BJ (cell line): Measurements from ENCODE around the gene CRAMP1. TPM values are rescaled to one million over a fixed set of nuclear protein-coding genes. Genes with fewer than 3 reads are reported as not detected.
A peak's percentile ranks its signal among the peaks of the same experiment; 100 is the strongest.
"Not testable (repeated sequence)": the region's sequence is repeated elsewhere in the genome, so short reads cannot be mapped to it uniquely, and the experiment has no call there.

Experiments used
- CTCF ChIA-PET: fragments of 350-600 bp; formaldehyde crosslinking; extraction: SDS; loops from one replicate; lab custom pipeline; 2021; ENCODE audit warnings: antibody characterized with exemption, inconsistent platforms; lab: Yijun Ruan, JAX
- POLR2A ChIA-PET: fragments of 300-600 bp; sonication (Branson Sonifier 250); formaldehyde crosslinking; extraction: SDS; loops from one replicate; lab custom pipeline; 2021; ENCODE audit warnings: antibody characterized with exemption; lab: Charles Lee
- DNase-seq: peaks from one replicate; pipeline ENCODE4 v3.0.0-alpha.2; 2011; ENCODE audit warnings: low read depth
- H3K27me3 ChIP-seq: 2 replicates; pipeline ENCODE4 v1.6.0; 2011; ENCODE audit warnings: low read length; ENCODE audit not compliant: control insufficient read depth, insufficient read depth
- H3K36me3 ChIP-seq: 2 replicates; pipeline ENCODE4 v1.5.1; 2011; ENCODE audit warnings: low read length; ENCODE audit not compliant: control insufficient read depth, insufficient read depth
- H3K4me3 ChIP-seq: 2 replicates; pipeline ENCODE4 v1.5.1; 2011; ENCODE audit warnings: low read depth, mild to moderate bottlenecking, control low read depth, low read length
- CTCF ChIP-seq: IDR thresholded peaks from 2 replicates; pipeline ENCODE4 v1.5.1; 2011; ENCODE audit warnings: low read depth, mild to moderate bottlenecking, control low read depth, inconsistent platforms, low read length, moderate library complexity; ENCODE audit not compliant: insufficient read depth
- polyA plus RNA-seq: library from polyadenylated mRNA; depleted of rRNA; stranded (reverse); fragments of >200 nt; gene quantifications from 2 replicates; pipeline ENCODE4 v1.2.3, GENCODE V29; 2011

CRAMP1 gene
- polyA plus RNA-seq, 1 experiment, result 8.0 TPM

GRCh38 chr16:1713933-1714332 lies 101.8 kb downstream of the CRAMP1 start:
- CTCF ChIA-PET, result no interaction called here
- DNase-seq, result no peak
- POLR2A ChIA-PET, result no interaction called here
- Histone ChIP-seq H3K36me3 (peaks cover under 1% of the 10 kb centered on the region; the same call in 1 of the 2 replicates), H3K4me3 (no peak overlapping the region), H3K27me3 (no peaks in the 10 kb centered on the region)
- TF ChIP-seq CTCF, result no peak

GRCh38 chr16:1715220-1715619 lies 103.1 kb downstream of the CRAMP1 start:
- no peak for TF ChIP-seq CTCF
- POLR2A ChIA-PET, result no interaction called here
- no peak for DNase-seq
- no peaks in the 10 kb centered on the region for H3K36me3 ChIP-seq
- no peak overlapping the region for H3K4me3 ChIP-seq
- CTCF ChIA-PET, result interaction anchor here (0.6 to 1.1 kb wide), 2 partner anchors 9 to 72 kb away, joined by 3 read pairs; partner anchors contain the start of gene MAPK8IP3
- H3K27me3 ChIP-seq, result no peaks in the 10 kb centered on the region

- CTCF ChIA-PET, DNase-seq, POLR2A ChIA-PET, H3K36me3 ChIP-seq, H3K4me3 ChIP-seq, H3K27me3 ChIP-seq: not testable (repeated sequence)
Observed at GRCh38 chr16:1718236-1718635, 106.1 kb downstream of the CRAMP1 start.

- CTCF ChIA-PET, POLR2A ChIA-PET, H3K4me3 ChIP-seq, H3K27me3 ChIP-seq, DNase-seq, H3K36me3 ChIP-seq: not testable (repeated sequence)
Observed at GRCh38 chr16:1719559-1720229, 107.5 kb downstream of the CRAMP1 start.

GRCh38 chr16:1721372-1721771 lies 109.2 kb downstream of the CRAMP1 start:
- TF ChIP-seq CTCF, result no peak
- Histone ChIP-seq H3K27me3 (no peaks in the 10 kb centered on the region), H3K4me3 (no peak overlapping the region), H3K36me3 (peaks cover 5% of the 10 kb centered on the region)
- ChIA-PET POLR2A (no interaction called here), CTCF (interaction anchor here (0.6 to 0.7 kb wide), 2 partner anchors 358 to 438 kb away, joined by 3 read pairs; no protein-coding TSS in a partner anchor)
- no peak for DNase-seq

- peak; percentile 76 for TF ChIP-seq CTCF
- no peaks in the 10 kb centered on the region for H3K27me3 ChIP-seq
- H3K4me3 ChIP-seq, result no peak overlapping the region
- DNase-seq, result no peak
- CTCF ChIA-PET, result interaction anchor here (0.6 to 1.2 kb wide), 8 partner anchors 18 to 538 kb away, joined by 3 to 4 read pairs (median 3); partner anchors contain the start of genes JPT2, NUBP2 and SPSB3
- POLR2A ChIA-PET, result no interaction called here
- H3K36me3 ChIP-seq, result peaks cover 15% of the 10 kb centered on the region
Observed at GRCh38 chr16:1723450-1724147, 111.4 kb downstream of the CRAMP1 start.
